ENCODE data around the gene CUL7. TPM values are rescaled to one million over a fixed set of nuclear protein-coding genes. Genes with fewer than 3 reads are reported as not detected.
"Not testable (repeated sequence)": the region's sequence is repeated elsewhere in the genome, so short reads cannot be mapped to it uniquely, and the experiment has no call there.

Gene CUL7
- total and polyA plus RNA-seq, 2 experiments from 2014 or later: 33.1 to 65.8 TPM

DNA sequence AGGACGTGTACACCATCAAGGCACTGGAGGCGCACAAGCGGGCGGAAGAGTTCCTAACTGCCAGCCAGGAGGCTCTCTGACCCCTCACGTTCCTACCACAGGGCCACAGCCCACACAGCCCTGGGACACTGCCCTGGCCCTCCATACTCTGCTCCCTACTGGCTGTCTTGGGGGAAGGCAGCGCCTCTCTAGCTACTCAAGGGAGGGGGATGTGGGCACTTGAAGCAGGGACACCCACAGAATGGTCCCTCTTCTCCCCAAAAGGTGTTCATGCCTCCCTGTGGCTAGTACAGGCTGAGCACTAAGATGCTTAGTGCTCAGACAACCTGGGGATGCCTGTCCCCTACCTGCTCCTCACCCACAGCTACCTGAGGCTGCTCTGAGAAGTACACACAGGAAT is 42.4 kb downstream of the CUL7 start:
- peaks cover 24% of the 10 kb centered on the region for H3K36me3 ChIP-seq
- peaks cover 16% of the 10 kb centered on the region for H3K4me1 ChIP-seq (ENCODE audit: low read depth)
- no peaks in the 10 kb centered on the region for H3K9me3 ChIP-seq (ENCODE audit: low read depth)
- no peak overlapping the region for H3K4me3 ChIP-seq
- H3K27me3 ChIP-seq: no peaks in the 10 kb centered on the region
- no peak for DNase-seq (ENCODE audit: low read depth in 1 of 2, low spot score in 1 of 2)
- H3K27ac ChIP-seq: no peak overlapping the region
- TF ChIP-seq, protein P1, sequence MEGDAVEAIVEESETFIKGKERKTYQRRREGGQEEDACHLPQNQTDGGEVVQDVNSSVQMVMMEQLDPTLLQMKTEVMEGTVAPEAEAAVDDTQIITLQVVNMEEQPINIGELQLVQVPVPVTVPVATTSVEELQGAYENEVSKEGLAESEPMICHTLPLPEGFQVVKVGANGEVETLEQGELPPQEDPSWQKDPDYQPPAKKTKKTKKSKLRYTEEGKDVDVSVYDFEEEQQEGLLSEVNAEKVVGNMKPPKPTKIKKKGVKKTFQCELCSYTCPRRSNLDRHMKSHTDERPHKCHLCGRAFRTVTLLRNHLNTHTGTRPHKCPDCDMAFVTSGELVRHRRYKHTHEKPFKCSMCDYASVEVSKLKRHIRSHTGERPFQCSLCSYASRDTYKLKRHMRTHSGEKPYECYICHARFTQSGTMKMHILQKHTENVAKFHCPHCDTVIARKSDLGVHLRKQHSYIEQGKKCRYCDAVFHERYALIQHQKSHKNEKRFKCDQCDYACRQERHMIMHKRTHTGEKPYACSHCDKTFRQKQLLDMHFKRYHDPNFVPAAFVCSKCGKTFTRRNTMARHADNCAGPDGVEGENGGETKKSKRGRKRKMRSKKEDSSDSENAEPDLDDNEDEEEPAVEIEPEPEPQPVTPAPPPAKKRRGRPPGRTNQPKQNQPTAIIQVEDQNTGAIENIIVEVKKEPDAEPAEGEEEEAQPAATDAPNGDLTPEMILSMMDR (IDR thresholded peaks at IDR 0.05; ENCODE audit: low read depth, low read length): no peak

DNA sequence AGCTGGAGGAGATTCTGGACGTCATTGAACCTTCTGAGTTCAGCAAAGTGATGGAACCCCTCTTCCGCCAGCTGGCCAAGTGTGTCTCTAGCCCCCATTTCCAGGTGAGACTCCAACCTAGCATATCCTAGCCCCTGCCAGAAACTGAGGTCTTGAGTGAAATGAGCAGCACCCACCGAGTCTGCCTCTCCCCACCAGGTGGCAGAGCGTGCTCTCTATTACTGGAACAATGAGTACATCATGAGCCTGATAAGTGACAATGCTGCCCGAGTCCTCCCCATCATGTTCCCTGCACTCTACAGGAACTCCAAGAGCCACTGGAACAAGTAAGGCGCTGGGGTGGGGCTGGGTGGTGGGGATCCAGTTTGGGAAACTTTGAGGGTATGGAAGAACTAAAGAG is 44.5 kb downstream of the CUL7 start:
- TF ChIP-seq, protein P1 (IDR thresholded peaks at IDR 0.05; ENCODE audit: low read depth, low read length): peak; percentile 52
- no peaks in the 10 kb centered on the region for H3K27me3 ChIP-seq
- H3K4me3 ChIP-seq: no peak overlapping the region
- no peak overlapping the region for H3K27ac ChIP-seq
- DNase-seq (ENCODE audit: low read depth in 1 of 2, low spot score in 1 of 2): peak; percentile 51 to 59
- H3K4me1 ChIP-seq (ENCODE audit: low read depth): peaks cover 5% of the 10 kb centered on the region
- no peaks in the 10 kb centered on the region for H3K9me3 ChIP-seq (ENCODE audit: low read depth)
- H3K36me3 ChIP-seq: peaks cover 24% of the 10 kb centered on the region

DNA sequence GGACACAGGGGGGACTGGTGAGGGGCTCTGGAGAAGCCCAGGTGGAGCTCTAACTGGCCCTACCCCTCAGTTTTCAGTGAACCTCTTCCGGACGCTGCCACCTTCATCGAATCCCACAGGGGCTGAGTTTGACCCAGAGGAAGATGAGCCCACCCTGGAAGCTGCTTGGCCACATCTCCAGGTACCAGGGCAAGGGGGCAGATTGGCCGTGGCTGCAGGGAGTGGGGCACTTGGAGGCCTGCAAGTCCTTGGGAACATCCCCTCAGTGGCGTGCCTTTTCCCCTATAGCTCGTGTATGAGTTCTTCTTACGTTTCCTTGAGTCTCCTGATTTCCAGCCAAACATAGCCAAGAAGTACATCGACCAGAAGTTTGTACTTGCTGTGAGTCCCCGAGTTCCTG is 46.5 kb downstream of the CUL7 start:
- Histone ChIP-seq H3K4me3 (no peak overlapping the region), H3K36me3 (peaks cover 24% of the 10 kb centered on the region), H3K27ac (no peak overlapping the region), H3K4me1 (ENCODE audit: low read depth) (no peaks in the 10 kb centered on the region), H3K27me3 (no peaks in the 10 kb centered on the region), H3K9me3 (ENCODE audit: low read depth) (no peaks in the 10 kb centered on the region)
- TF ChIP-seq, protein P1 (IDR thresholded peaks at IDR 0.05; ENCODE audit: low read depth, low read length): no peak
- DNase-seq (ENCODE audit: low read depth in 1 of 2, low spot score in 1 of 2): no peak

DNA sequence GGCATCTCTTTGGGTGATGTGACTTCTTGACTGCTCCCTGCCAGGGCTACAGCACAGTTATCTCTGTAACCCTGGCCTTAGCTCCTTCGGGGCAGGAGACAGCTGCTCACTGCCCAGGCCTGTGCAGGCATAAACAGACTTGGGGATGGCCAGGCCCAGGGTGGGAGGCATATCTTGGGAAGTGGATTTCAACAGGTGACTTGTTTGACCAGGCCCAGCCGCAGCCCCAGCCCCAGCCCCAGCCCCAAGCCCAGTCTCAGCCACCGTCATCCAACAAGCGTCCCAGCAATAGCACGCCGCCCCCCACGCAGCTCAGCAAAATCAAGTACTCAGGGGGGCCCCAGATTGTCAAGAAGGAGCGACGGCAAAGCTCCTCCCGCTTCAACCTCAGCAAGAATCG is 47.4 kb downstream of the CUL7 start:
- H3K36me3 ChIP-seq: peaks cover 19% of the 10 kb centered on the region
- no peaks in the 10 kb centered on the region for H3K4me1 ChIP-seq (ENCODE audit: low read depth)
- no peak overlapping the region for H3K27ac ChIP-seq
- no peak for DNase-seq (ENCODE audit: low read depth in 1 of 2, low spot score in 1 of 2)
- TF ChIP-seq, protein P1 (IDR thresholded peaks at IDR 0.05; ENCODE audit: low read depth, low read length): no peak
- no peaks in the 10 kb centered on the region for H3K27me3 ChIP-seq
- H3K4me3 ChIP-seq: no peak overlapping the region
- H3K9me3 ChIP-seq (ENCODE audit: low read depth): no peaks in the 10 kb centered on the region

DNA sequence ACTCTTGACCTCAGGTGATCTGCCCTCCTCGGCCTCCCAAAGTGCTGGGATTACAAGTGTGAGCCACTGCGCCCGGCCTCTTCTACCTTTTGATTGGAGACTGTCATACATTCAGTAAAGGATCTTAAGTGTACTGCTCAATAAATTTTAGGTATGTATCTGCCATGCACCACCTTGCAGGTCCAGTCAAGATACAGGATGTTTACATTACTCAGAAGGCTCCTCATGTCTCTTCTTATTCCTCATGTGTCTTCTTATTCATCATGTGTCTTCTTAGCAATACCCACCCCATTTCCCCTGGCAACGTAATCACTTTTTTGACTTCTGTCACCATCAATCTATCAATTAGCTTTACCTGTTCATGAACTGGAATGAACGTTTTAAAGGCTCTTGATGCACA is 47.8 kb downstream of the CUL7 start:
- no peaks in the 10 kb centered on the region for H3K9me3 ChIP-seq (ENCODE audit: low read depth)
- no peak overlapping the region for H3K4me3 ChIP-seq
- H3K27ac ChIP-seq: no peak overlapping the region
- TF ChIP-seq, protein P1 (IDR thresholded peaks at IDR 0.05; ENCODE audit: low read depth, low read length): no peak
- H3K4me1 ChIP-seq (ENCODE audit: low read depth): no peaks in the 10 kb centered on the region
- H3K27me3 ChIP-seq: no peaks in the 10 kb centered on the region
- peaks cover 15% of the 10 kb centered on the region for H3K36me3 ChIP-seq
- DNase-seq (ENCODE audit: low read depth in 1 of 2, low spot score in 1 of 2): no peak

DNA sequence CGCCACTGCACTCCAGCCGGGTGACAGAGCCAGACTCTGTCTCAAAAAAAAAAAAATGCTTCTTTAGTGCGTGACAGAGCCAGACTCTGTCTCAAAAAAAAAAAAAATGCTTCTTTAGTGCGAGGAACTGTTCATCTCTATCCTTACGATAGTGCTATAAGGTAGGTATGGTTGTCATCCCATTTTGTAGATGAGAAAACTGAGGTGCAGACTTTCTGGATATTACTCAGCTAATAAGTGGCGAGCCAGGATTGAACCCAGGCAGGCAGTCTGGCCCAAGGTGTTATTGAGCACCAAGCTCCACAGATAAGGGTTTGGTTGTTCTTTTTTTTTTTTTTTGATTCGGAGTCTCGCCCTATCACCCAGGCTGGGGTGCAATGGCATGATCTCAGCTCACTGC is 51.8 kb downstream of the CUL7 start:
- no peaks in the 10 kb centered on the region for H3K4me1 ChIP-seq (ENCODE audit: low read depth)
- TF ChIP-seq, protein P1 (IDR thresholded peaks at IDR 0.05; ENCODE audit: low read depth, low read length): no peak
- H3K27ac ChIP-seq: no peak overlapping the region
- DNase-seq (ENCODE audit: low read depth in 1 of 2, low spot score in 1 of 2): no peak
- H3K4me3 ChIP-seq: no peak overlapping the region
- H3K9me3 ChIP-seq (ENCODE audit: low read depth): no peaks in the 10 kb centered on the region
- H3K27me3 ChIP-seq: no peaks in the 10 kb centered on the region
- H3K36me3 ChIP-seq: peaks cover under 1% of the 10 kb centered on the region

DNA sequence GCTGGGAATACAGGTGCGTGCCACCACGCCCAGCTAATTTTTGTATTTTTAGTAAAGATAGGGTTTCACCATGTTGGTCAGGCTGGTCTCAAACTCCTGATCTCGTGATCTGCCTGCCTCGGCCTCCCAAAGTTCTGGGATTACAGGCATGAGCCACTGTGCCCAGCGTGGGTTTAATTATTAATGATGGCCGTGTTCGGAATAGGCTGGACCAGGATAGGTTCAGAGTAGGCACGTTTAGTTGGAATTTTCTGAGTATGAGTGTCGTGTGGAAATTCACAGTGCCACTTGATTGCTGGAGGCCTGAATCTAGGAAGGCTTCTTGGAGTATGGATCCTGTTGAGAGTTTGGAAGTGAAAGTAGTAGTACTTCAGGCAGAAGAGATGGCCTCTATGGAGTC is 55.4 kb downstream of the CUL7 start:
- H3K27ac ChIP-seq; H3K36me3 ChIP-seq; H3K27me3 ChIP-seq; H3K9me3 ChIP-seq (ENCODE audit: low read depth); H3K4me1 ChIP-seq (ENCODE audit: low read depth); H3K4me3 ChIP-seq; DNase-seq (ENCODE audit: low read depth in 1 of 2, low spot score in 1 of 2): not testable (repeated sequence)
